GM21528 (cell line): ENCODE measurements around the gene COX7A1.
"Not testable (repeated sequence)": the region's sequence is repeated elsewhere in the genome, so short reads cannot be mapped to it uniquely, and the experiment has no call there.

ENCODE experiments used
- ATAC-seq: cut with Tn5 transposase; IDR thresholded peaks from one replicate; pipeline ENCODE4 v1.9.1; 2021; ENCODE audit warnings: mild to moderate bottlenecking, moderate library complexity; ENCODE audit not compliant: unreplicated experiment, low FRiP score

The COX7A1 gene

DNA sequence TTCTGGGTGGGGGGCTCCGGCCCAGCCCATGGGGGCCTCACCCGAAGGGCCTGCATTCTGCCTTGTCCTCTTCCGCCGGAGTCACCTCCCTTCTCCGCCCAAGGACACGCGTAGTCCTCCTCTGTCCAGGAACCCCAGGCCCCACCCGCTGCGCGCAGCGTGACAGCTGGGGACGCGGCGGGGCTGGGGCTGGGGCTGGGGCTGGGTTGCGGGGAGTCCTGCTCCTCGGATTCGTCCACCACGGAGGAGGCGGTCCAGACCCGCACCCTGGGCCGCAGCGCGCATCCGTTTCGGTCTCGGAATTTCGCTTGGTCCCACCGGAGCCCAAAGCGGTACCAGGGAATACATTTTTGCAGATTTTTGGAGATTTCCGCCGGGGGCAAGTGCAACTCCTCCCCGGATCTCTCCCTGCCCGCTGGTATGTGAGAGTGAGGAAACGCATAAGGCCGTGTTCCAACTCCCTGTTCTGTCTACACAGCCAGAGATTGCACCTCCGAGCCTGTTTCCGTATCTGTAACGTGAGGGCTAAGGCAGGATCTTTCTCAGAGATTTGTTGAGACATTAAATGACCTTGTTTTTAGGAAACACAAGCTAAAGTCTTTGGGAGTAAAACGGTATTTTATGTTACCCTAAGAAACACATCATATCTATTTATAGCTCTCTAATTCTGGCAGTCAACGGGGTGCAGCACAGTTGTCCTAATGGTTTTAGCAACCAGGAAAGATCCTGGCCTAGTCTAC is at the start of gene COX7A1:
COX7A1 (minus strand) TSS at position 96 of the 740 bp plus-strand sequence; CDS start at position 56, 40 bp downstream.
- no peak for ATAC-seq

DNA sequence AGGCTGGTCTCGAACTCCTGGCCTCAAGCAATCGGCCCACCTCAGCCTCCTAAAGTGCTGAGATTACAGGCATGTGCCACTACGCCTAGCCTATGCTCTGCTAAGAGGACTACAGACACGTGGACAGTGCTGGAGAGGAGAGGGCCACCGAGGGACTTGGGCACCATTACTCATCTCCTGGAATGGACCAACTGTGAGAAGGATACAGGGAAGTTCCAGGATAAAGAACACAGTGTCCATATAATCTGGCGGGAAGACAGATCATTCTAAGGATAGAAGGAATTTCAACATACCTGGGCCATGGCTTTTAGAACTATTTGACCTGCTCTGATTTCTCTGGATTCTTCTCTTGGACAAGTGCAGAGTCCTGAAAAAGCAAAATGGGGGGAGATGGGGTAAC is 49.4 kb upstream of the COX7A1 start:
- ATAC-seq: no peak

DNA sequence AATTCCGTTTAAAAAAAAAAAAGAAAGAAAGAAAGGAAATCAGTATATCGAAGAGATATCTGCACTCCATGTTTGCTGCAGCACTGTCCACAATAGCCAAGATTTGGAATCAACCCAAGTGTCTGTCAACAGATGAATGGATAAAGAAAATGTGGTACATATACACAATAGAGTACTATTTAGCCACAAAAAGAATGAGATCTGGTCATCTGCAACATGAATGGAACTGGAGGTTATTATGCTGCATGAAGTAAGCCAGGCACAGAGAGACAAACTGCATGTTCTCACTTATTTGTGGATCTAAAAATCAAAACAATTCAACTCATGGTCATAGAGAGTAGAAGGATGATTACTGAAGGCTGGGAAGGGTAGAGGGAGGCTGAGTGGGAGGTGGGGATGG is 45.9 kb upstream of the COX7A1 start:
- ATAC-seq: no peak

DNA sequence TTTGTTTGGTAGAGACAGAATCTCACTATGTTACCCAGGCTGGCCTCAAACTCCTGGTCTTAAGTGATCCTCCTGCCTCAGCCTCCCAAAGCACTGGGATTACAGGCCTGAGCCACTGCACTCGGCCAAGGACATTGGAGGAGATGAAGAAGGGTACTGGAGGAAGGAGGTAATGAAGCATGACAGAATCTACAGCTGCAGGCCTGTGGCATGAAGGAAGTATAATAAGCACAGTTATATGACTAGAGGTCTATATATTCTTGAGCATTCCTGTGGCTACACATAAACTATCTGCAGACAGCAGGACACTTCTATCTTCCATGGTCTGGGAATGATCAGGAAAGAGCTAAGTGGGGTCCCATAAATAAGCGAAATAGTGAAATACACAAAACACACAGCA is 44.0 kb upstream of the COX7A1 start:
- no peak for ATAC-seq

DNA sequence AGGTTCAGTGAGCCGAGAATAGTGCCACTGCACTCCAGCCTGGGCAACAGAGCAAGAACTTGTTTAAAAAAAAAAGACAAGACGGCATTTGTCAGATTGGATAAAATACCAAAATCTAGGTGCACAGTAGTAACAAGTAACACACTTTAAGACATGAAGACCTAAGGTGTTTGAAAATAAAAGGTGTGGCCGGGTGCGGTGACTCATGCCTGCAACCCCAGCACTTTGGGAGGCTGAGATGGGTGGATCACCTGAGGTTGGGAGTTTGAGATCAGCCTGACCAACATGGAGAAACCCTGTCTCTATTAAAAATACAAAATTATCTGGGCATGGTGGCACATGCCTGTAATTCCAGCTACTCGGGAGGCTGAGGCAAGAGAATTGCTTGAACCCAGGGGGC is 34.5 kb upstream of the COX7A1 start:
- ATAC-seq: not testable (repeated sequence)

DNA sequence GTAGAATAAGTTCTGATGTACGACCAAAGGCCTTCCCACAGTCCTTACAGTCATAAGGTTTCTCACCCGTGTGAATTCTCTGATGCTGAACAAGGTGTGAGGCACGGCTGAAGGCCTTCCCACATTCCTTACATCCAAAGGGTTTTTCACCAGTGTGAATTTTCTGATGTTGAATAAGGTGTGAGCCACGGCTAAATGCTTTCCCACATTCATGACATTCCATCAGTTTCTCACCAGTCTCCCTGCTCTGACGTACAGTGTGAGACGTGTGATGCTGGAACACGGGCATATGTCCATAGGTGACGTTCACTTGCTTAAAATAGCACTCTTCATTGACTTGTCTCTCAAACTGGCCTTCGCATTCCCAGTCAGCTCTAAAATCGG is 31.0 kb upstream of the COX7A1 start:
- no peak for ATAC-seq

DNA sequence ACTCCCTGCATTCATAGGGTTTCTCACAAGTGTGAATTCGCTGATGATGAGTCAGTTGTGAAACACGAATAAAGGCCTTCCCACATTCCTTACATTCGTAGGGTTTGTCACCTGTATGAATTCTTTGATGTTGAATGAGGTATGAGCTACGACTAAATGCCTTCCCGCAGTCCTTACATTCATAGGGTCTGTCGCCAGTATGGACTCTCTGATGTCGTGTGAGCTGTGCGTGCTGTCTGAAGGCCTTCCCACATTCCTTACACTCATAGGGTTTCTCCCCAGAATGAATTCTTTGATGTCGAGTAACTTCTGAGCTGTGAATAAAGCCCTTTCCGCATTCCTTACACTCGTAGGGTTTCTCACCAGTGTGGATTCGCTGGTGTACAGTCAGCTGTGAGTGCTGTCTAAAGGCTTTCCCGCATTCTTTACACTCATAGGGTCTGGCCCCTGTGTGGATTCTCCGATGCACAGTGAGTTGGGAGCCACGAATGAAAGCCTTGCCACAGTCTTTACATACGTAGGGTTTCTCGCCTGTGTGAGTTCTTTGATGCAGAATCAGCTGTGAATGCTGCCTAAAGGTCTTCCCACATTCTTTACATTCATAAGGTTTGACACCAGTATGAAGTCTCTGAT is 30.5 kb upstream of the COX7A1 start:
- no peak for ATAC-seq

DNA sequence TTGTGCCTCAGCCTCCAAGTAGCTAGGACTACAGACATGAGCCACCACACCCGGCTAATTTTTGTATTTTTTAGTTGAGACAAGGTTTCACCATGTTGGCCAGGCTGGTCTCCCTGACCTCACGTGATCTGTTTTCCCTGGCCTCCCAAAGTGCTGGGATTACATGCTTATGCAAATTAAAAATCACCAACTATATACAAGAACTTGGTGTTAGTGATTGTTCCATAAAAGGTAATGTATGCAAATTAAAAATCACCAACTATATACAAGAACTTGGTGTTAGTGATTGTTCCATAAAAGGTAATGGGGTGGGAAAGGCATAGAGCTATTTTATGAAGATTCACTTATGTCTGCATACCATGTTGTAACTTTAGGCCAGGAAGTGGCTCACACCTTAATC is 26.8 kb upstream of the COX7A1 start:
- ATAC-seq: not testable (repeated sequence)

DNA sequence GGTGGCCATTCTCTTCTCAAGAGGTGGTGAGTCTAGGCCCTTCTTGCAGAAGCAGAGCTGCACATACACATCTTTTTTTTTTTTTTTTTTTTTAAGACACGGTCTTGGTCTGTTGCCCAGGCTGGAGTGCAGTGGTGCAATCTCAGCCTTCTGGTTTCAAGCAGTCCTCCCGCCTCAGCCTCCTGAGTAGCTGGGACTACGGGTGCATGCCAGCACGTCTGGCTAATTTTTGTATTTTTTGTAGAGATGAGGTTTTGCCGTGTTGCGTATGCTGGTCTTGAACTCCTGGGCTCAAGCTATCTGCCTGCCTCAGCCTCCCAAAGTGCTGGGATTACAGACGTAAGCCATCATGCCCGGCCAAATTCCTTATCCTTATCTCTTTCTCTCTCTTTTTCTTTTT is 21.6 kb upstream of the COX7A1 start:
- ATAC-seq: not testable (repeated sequence)

DNA sequence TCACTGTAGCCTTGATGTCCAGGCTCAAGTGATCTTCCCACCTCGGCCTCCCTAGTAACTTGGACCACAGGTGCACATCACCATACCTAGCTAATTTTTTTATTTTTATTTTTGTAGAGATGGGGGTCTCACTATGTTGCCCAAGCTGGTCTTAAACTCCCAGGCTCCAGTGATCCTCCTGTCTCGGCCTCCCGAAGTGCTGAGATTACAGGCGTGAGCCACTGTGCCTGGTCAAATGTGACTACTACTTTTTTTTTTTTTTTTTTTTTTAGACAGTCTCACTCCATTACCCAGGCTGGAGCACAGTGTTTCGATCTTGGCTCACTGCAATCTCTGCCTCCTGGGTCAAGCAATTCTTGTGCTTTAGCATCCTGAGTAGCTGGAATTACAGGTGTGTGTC is 20.6 kb upstream of the COX7A1 start:
- no peak for ATAC-seq

DNA sequence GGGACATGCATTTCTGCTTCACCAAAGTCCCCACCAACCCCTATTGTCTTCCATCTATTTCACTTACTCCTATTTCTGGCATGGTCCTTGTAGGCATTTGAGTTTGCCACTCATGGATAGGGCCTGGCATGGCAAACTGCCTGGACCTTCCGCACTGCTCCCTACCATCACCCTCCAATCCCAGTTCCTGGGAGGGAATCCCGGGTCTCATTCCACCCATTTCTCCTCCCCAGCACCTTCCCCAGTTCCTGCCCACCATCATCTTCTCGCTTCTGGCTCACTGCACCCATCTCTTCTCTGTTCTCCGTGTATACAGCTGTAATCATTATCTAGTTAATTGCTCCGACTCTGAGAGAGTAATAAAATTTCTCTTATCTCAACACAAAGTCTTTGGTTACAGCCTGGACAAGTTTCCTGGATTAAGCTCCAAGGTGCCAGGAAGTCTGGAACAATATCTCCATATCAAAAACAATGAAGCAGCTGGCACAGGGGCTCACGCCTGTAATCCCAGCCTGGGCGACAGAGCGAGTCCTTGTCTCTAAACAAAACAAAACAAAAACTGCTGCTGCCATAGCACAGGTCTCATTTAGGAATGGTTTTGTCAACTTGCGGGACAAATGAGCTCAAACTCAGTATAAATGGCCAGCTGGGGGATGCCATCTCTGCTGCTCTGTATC is 17.0 kb upstream of the COX7A1 start:
- no peak for ATAC-seq

DNA sequence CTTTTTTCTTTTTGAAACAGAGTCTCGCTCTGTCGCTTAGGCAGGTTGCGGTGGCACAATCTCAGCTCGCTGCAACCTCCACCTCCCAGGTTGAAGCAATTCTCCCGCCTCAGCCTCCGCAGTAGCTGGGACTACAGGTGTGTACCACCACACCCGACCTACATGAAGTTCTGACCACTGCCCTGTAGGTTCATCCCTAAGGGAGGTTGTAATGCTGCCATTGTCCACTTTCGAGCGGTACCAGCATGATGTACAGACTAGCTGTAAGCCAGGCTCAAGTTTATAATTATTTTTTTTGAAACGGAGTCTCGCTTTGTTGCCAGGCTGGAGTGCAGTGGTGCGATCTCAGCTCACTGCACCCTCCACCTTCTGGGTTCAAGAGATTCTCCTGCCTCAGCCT is 11.6 kb upstream of the COX7A1 start:
- ATAC-seq: no peak

DNA sequence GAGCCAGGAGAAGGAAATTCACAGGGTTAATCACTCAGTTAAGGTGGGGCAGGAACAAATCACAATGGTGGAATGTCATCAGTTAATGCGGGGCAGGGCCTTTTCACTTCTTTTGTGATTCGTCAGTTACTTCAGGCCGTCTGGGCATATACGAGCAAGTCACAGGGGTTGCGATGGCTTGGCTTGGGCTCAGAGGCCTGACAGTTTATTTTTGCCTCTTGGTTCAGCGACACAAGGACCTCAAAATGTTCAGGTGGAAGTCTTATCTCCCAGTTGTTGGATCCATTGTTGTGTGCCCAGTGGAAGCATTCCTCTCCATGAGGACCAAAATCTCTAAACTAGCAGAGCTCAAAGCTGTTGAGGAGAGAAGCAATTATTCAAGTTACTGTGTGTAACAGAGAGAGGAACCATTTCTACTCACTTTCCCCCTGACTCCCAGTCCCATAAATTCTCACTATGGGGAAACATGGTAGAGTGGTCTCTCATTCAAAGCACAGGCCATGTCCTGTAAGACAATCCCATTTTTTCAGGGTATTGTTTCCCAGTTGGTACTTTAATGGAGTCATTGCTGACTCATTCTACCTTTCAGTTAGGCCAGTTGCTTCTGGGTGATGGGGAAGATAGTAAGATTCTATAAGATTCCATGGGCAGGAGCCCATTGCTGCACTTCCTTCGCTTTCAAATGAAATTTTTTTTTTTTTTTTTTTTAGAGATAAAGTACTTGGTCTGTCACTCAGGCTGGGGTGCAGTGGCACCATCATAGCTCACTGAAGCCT is 8.8 kb upstream of the COX7A1 start:
- no peak for ATAC-seq

DNA sequence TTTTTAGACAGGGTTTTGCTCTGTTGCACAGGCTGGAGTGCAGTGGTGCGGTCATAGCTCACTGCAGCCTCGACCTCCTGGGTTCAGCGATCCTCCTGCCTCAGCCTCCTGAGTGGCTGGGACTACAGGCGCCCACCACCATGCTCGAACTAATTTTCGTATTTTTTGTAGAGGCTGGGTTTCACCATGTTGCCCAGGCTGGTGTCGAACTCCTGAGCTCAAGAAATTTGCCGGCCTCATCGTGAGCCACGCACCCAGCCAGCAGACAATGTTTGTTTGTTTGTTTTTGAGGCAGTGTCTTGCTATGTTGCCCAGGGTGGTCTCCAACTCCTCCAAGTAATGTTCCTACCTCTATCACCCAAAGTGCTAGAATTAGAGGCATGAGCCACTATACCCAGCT is 879 bp upstream of the COX7A1 start:
- no peak for ATAC-seq

DNA sequence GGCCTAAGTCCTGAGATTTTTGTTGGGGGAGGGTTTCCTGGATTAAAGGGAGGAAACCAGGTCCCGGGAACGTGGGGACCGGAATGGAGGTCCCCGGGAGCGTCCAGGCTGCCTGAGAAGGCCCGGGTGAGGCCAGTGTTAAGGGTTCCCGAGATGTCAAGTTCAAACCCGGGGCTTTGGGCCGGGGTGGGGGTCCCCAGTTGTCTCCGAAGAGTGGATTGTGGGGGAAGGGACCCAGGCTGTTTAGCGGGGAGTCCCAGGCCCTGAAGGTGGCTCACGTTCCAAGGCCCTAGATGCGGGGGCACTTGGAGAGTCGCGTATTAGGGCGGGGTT is 262 bp downstream of the COX7A1 start:
- ATAC-seq: no peak

DNA sequence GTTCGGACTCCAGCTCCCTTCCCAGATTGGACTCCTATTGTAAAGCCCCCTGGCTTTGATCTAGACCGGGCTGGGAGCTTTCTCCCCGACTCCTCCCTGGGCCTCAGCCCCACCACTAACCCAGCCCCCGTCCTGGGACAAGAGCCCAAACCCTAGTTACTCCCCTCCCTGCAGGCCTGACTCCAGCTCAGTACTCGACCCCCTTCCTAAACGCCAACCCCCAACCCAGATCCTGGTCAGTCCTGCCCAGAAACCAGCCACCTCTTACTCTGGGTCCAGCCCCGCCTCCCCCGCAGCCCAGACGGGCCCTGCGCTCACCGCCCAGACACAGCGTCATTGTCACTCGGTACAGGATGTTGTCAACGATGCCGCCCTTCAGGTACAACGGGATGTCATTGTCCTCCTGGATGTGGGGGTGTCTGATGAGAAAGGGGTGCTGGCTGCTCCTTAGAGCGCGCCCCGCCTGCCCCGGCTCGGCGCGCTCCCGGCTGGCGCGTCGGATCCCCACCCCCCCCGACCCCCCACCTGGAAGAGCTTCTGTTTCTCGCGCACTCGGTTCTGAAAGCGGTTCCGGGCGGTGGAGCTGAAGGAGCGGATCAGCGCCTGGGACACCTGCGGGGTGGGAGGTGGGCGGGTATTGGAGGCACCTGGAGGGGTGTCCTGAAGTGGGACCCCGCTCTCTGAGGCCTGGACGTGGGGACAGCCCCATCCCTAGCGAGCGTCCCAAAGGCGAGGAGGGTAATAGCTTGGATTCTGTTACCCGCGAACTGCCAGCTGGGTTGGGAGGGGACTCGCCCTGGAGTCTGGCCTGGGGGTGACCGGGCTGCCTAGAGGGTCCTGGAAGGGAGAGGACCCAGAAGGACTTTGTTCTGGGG is 866 bp downstream of the COX7A1 start:
- no peak for ATAC-seq

DNA sequence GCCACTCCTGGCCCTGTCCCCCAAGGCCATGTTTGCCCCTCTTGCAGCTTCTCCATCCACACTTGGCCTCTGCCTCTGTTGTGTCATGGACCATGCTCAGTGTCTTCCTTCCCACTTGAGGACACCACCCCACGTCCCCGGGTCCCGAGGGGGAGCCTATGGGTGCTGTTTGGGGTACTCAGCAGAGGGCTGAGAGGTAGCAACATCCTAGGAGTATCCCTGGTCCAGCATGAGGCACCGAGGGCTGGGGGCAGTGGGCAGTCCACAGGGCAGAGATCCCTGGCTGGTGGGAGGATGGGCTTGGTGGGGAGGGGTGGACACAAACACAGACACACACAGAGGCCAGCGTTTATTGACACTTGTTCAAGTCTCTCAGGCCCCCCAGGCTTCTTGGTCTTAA is 1.7 kb downstream of the COX7A1 start:
- no peak for ATAC-seq

DNA sequence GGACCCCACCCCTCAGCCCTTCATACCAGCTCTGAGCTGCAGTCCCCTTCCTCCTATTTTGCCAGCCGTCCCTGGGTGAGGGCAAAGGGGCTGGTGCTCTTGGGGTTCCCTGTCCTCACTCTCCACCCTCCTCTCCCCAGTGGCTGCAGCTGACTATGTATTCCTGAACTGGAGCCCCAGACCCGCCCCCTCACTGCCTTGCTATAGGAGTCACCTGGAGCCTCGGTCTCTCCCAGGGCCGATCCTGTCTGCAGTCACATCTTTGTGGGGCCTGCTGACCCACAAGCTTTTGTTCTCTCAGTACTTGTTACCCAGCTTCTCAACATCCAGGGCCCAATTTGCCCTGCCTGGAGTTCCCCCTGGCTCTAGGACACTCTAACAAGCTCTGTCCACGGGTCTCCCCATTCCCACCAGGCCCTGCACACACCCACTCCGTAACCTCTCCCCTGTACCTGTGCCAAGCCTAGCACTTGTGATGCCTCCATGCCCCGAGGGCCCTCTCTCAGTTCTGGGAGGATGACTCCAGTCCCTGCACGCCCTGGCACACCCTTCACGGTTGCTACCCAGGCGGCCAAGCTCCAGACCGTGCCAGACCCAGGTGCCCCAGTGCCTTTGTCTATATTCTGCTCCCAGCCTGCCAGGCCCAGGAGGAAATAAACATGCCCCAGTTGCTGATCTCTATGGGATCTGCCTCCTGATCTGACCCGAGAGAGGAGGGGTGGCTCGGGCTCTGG is 2.4 kb downstream of the COX7A1 start:
- no peak for ATAC-seq

DNA sequence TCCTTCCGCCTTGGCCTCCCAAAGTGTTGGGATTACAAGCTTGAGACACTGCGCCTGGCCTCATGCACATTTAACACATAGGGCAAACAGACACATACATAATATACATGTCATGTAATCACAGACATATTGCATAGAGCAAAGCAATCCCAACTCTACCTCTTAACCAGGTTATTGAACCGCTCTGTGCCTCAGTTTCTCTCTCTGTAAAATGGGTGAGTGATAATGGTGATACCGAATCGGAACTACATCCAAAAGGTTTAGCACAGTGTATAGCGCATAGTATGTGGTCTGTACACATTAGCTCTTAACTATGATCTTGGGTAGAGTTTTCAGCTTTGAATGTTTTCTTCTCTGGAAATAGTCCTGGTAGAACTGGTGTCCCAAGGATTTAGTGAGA is 7.6 kb downstream of the COX7A1 start:
- ATAC-seq: no peak

DNA sequence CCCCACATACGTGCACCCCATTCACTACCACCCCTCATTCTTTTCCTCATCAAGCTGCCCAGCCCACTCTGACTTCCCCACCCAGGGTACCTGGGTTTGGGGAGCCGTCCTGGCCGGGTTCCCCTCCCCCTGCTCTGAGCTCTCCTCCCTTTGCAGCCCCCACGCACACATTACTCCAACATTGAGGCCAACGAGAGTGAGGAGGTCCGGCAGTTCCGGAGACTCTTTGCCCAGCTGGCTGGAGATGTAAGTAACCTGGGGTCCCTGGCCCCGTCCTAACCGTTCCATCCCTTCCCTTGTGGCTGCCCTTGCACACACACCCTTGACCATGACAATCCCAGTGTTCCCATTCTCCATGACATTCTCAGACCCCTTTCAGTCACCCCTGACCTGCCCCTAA is 9.8 kb downstream of the COX7A1 start:
- no peak for ATAC-seq
